ENCODE results near the gene CTSO. TPM values are rescaled to one million over a fixed set of nuclear protein-coding genes. Genes with fewer than 3 reads are reported as not detected.

Gene CTSO
- total RNA-seq, 4 donors from 2014 or later, result 16.0 to 23.5 (median 20.5) TPM

- TF ChIP-seq CTCF (IDR thresholded peaks at IDR 0.05; ENCODE audit: low read depth), result no peak
Measured at GRCh38 chr4:155978810-155979209, 25.1 kb upstream of the CTSO start.

GRCh38 chr4:155975511-155975910 lies 21.8 kb upstream of the CTSO start:
- TF ChIP-seq CTCF (IDR thresholded peaks at IDR 0.05; ENCODE audit: low read depth), result no peak

GRCh38 chr4:155974996-155975395 lies 21.3 kb upstream of the CTSO start:
- TF ChIP-seq CTCF (IDR thresholded peaks at IDR 0.05; ENCODE audit: low read depth), result no peak

- TF ChIP-seq CTCF (IDR thresholded peaks at IDR 0.05; ENCODE audit: low read depth), result no peak
Measured at GRCh38 chr4:155974476-155974749, 20.7 kb upstream of the CTSO start.

GRCh38 chr4:155973639-155974475 lies 20.2 kb upstream of the CTSO start:
- TF ChIP-seq CTCF (IDR thresholded peaks at IDR 0.05; ENCODE audit: low read depth), result no peak

- TF ChIP-seq CTCF (IDR thresholded peaks at IDR 0.05; ENCODE audit: low read depth), result no peak
Measured at GRCh38 chr4:155972098-155972497, 18.4 kb upstream of the CTSO start.

- no peak for TF ChIP-seq CTCF (IDR thresholded peaks at IDR 0.05; ENCODE audit: low read depth)
Measured at GRCh38 chr4:155966731-155967395, 13.2 kb upstream of the CTSO start.
